ENCODE data around the gene OR2T12. TPM values are rescaled to one million over a fixed set of nuclear protein-coding genes. Genes with fewer than 3 reads are reported as not detected.
A peak's percentile ranks its signal among the peaks of the same experiment; 100 is the strongest.
"Not testable (repeated sequence)": the region's sequence is repeated elsewhere in the genome, so short reads cannot be mapped to it uniquely, and the experiment has no call there.

Gene OR2T12
- total RNA-seq, result not detected

- ATAC-seq (ENCODE audit: low FRiP score in 2 of 2) (no peak), DNase-seq (no peak)
- no peaks in the 10 kb centered on the region for H3K4me1 ChIP-seq
- H3K27ac ChIP-seq, result no peak within 1 kb of the TSS
- no peaks in the 10 kb centered on the region for H3K36me3 ChIP-seq
- no peak for TF ChIP-seq CTCF (IDR thresholded peaks at IDR 0.05)
- WGBS, 2 donors, result 77 to 85% methylated on average over 1 of the region's 1 CpG
- no peak within 1 kb of the TSS for H3K4me3 ChIP-seq
- no peaks in the 10 kb centered on the region for H3K27me3 ChIP-seq
- no peaks in the 10 kb centered on the region for H3K9me3 ChIP-seq
Measured at GRCh38 chr1:248303324-248303723, at the start of gene OR2T12. Gene OR2T12, minus strand, starts transcription at chr1:248303424. Its CDS starts 7,846 bp downstream, at chr1:248295578.

- ATAC-seq (ENCODE audit: low FRiP score in 2 of 2) (no peak), DNase-seq (no peak)
- H3K27ac ChIP-seq, result no peak within 1 kb of the TSS
- H3K4me3 ChIP-seq, result no peak within 1 kb of the TSS
- no peaks in the 10 kb centered on the region for H3K27me3 ChIP-seq
- TF ChIP-seq EP300 (IDR thresholded peaks at IDR 0.05) (no peak), CTCF (IDR thresholded peaks at IDR 0.05) (no peak), POLR2A (IDR thresholded peaks at IDR 0.05) (no peak), POLR2AphosphoS5 (IDR thresholded peaks at IDR 0.05) (no peak)
- WGBS, 2 donors, result 74 to 77% methylated on average over 4 of the region's 4 CpGs
- no peaks in the 10 kb centered on the region for H3K4me1 ChIP-seq
- H3K36me3 ChIP-seq, result no peaks in the 10 kb centered on the region
- H3K9me3 ChIP-seq, result no peaks in the 10 kb centered on the region
Measured at GRCh38 chr1:248348475-248348874, 45.3 kb upstream of the OR2T12 start, which contains the start of gene OR14C36. Gene OR14C36, plus strand, starts transcription at chr1:248348775. Its CDS starts 0 bp downstream, at chr1:248348775.

GRCh38 chr1:248343451-248343850 lies 40.2 kb upstream of the OR2T12 start:
- TF ChIP-seq POLR2AphosphoS5 (IDR thresholded peaks at IDR 0.05) (no peak), CTCF (IDR thresholded peaks at IDR 0.05) (no peak), POLR2A (IDR thresholded peaks at IDR 0.05) (no peak), EP300 (IDR thresholded peaks at IDR 0.05) (no peak)
- no peaks in the 10 kb centered on the region for H3K4me1 ChIP-seq
- no peaks in the 10 kb centered on the region for H3K9me3 ChIP-seq
- ATAC-seq (ENCODE audit: low FRiP score in 2 of 2), result no peak
- no peaks in the 10 kb centered on the region for H3K27me3 ChIP-seq
- H3K36me3 ChIP-seq, result no peaks in the 10 kb centered on the region
- no peak for DNase-seq
- no peak overlapping the region for H3K27ac ChIP-seq
- 43 to 57% methylated on average over 3 of the region's 3 CpGs for WGBS, 2 donors
- H3K4me3 ChIP-seq, result no peak overlapping the region

GRCh38 chr1:248324468-248324867 lies 21.2 kb upstream of the OR2T12 start, which contains the start of gene OR2M7:
Gene OR2M7, minus strand, starts transcription at chr1:248324568. Its CDS starts 0 bp downstream, at chr1:248324568.
- Histone ChIP-seq H3K27me3 (no peaks in the 10 kb centered on the region), H3K4me3 (no peak within 1 kb of the TSS), H3K36me3 (no peaks in the 10 kb centered on the region), H3K27ac (no peak within 1 kb of the TSS), H3K9me3 (no peaks in the 10 kb centered on the region), H3K4me1 (no peaks in the 10 kb centered on the region)
- TF ChIP-seq POLR2A (IDR thresholded peaks at IDR 0.05) (no peak), EP300 (IDR thresholded peaks at IDR 0.05) (no peak), CTCF (IDR thresholded peaks at IDR 0.05) (no peak), POLR2AphosphoS5 (IDR thresholded peaks at IDR 0.05) (no peak)
- WGBS, 2 donors, result 91 to 97% methylated on average over 1 of the region's 1 CpG
- ATAC-seq (ENCODE audit: low FRiP score in 2 of 2) (no peak), DNase-seq (no peak)

GRCh38 chr1:248316796-248317195 lies 13.6 kb upstream of the OR2T12 start:
- Histone ChIP-seq H3K36me3 (no peaks in the 10 kb centered on the region), H3K9me3 (no peaks in the 10 kb centered on the region), H3K27me3 (no peaks in the 10 kb centered on the region), H3K4me1 (no peaks in the 10 kb centered on the region), H3K4me3 (no peak overlapping the region), H3K27ac (no peak overlapping the region)
- ATAC-seq (ENCODE audit: low FRiP score in 2 of 2) (no peak), DNase-seq (no peak)
- WGBS, 2 donors, result 89 to 91% methylated on average over 8 to 10 of the region's 11 CpGs
- TF ChIP-seq CTCF (IDR thresholded peaks at IDR 0.05) (no peak), POLR2A (IDR thresholded peaks at IDR 0.05) (no peak), EP300 (IDR thresholded peaks at IDR 0.05) (no peak), POLR2AphosphoS5 (IDR thresholded peaks at IDR 0.05) (no peak)

- not testable (repeated sequence) for H3K27me3 ChIP-seq; ATAC-seq (ENCODE audit: low FRiP score in 2 of 2); H3K27ac ChIP-seq; H3K9me3 ChIP-seq; H3K4me1 ChIP-seq; H3K4me3 ChIP-seq; H3K36me3 ChIP-seq
- 81 to 93% methylated on average over 6 to 11 of the region's 15 CpGs for WGBS, 2 donors
- DNase-seq, result peak in 1 of 2 donors; percentile 52
Measured at GRCh38 chr1:248306740-248307139, 3.5 kb upstream of the OR2T12 start.

All from upper lobe of left lung (tissue), 6 donors.